IMR-90 (cell line): ENCODE data around the gene PNMA8C. TPM values are rescaled to one million over a fixed set of nuclear protein-coding genes. Genes with fewer than 3 reads are reported as not detected.

ENCODE experiments used
- ATAC-seq: fragments of 200-7000 bp; cut with Tn5 transposase; 2 replicates; pipeline ENCODE4 v1.9.1; 2020; ENCODE audit warnings: low read depth, mild to moderate bottlenecking, moderate library complexity
- BruUV-seq: library from RNA; stranded (reverse); fragments of 400-500 nt; replicated peaks from 2 replicates; lab custom pipeline; 2021; lab: Mats Ljungman, UMichigan
- CTCF ChIA-PET: fragments of 300-600 bp; formaldehyde crosslinking; extraction: SDS; loops from one replicate; lab custom pipeline; 2021; ENCODE audit warnings: antibody characterized with exemption; lab: Yijun Ruan, JAX
- POLR2A ChIA-PET: fragments of 300-600 bp; sonication (Branson Sonifier 250); formaldehyde crosslinking; loops from one replicate; lab custom pipeline; 2022; ENCODE audit warnings: antibody characterized with exemption; ENCODE audit not compliant: unreplicated experiment; lab: Charles Lee
- DNase-seq: peaks from one replicate; pipeline ENCODE4 v3.0.0; 2013
- H2AFZ ChIP-seq: replicated peaks from 2 replicates; pipeline ENCODE3; 2013; ENCODE audit warnings: low read length, mild to moderate bottlenecking; ENCODE audit not compliant: poor library complexity
- H2AK5ac ChIP-seq: 2 replicates; pipeline ENCODE4 v1.6.1; 2013; ENCODE audit warnings: low read depth, low read length, inconsistent platforms
- H2AK9ac ChIP-seq: replicated peaks from 2 replicates; pipeline ENCODE3; 2013; ENCODE audit warnings: mild to moderate bottlenecking, low read depth, low read length, moderate library complexity; ENCODE audit not compliant: poor library complexity
- H2BK120ac ChIP-seq: 2 replicates; pipeline ENCODE4 v1.6.1; 2013; ENCODE audit warnings: low read depth, low read length, inconsistent platforms
- H2BK15ac ChIP-seq: 3 replicates; pipeline ENCODE4 v1.6.1; 2013; ENCODE audit warnings: low read depth, low read length, inconsistent platforms
- H2BK20ac ChIP-seq: 2 replicates; pipeline ENCODE4 v1.6.1; 2013; ENCODE audit warnings: low read depth, mild to moderate bottlenecking, inconsistent platforms, low read length, moderate library complexity
- H2BK5ac ChIP-seq: 2 replicates; pipeline ENCODE4 v1.6.1; 2013; ENCODE audit warnings: mild to moderate bottlenecking, low read depth, low read length, inconsistent platforms; ENCODE audit not compliant: poor library complexity, severe bottlenecking
- H3K14ac ChIP-seq: replicated peaks from 2 replicates; pipeline ENCODE4 v1.6.1; 2013; ENCODE audit warnings: low read depth, low read length, inconsistent platforms
- H3K18ac ChIP-seq: 2 replicates; pipeline ENCODE4 v1.6.1; 2013; ENCODE audit warnings: low read depth, low read length, control low read depth
- H3K23ac ChIP-seq: 2 replicates; pipeline ENCODE4 v1.6.1; 2013; ENCODE audit warnings: low read depth, low read length, inconsistent platforms
- H3K27ac ChIP-seq: 2 replicates; pipeline ENCODE4 v1.5.1; 2013; ENCODE audit warnings: mild to moderate bottlenecking, control low read depth, low read length; ENCODE audit not compliant: insufficient read depth
- H3K27me3 ChIP-seq: 2 replicates; pipeline ENCODE4 v1.6.1; 2013; ENCODE audit warnings: low read length; ENCODE audit not compliant: control insufficient read depth, insufficient read depth
- H3K36me3 ChIP-seq: 2 replicates; pipeline ENCODE4 v1.6.1; 2013; ENCODE audit warnings: low read length, mixed read lengths; ENCODE audit not compliant: control insufficient read depth, insufficient read depth
- H3K4ac ChIP-seq: 2 replicates; pipeline ENCODE4 v1.6.1; 2013; ENCODE audit warnings: low read depth, low read length, inconsistent platforms
- H3K4me1 ChIP-seq: 2 replicates; pipeline ENCODE4 v1.6.1; 2013; ENCODE audit warnings: low read length, mixed read lengths; ENCODE audit not compliant: control insufficient read depth, insufficient read depth
- H3K4me2 ChIP-seq: 2 replicates; pipeline ENCODE4 v1.6.1; 2013; ENCODE audit warnings: low read depth, mild to moderate bottlenecking, control low read depth, low read length, moderate library complexity
- H3K4me3 ChIP-seq: 2 replicates; pipeline ENCODE4 v1.5.1; 2013; ENCODE audit warnings: low read depth, mild to moderate bottlenecking, control low read depth, low read length, moderate library complexity; ENCODE audit not compliant: insufficient read depth
- H3K56ac ChIP-seq: 2 replicates; pipeline ENCODE4 v1.6.1; 2013; ENCODE audit warnings: low read length, inconsistent platforms; ENCODE audit not compliant: insufficient read depth; ENCODE audit errors: extremely low read depth
- H3K79me1 ChIP-seq, 2 experiments: 2 replicates each; pipeline ENCODE4 v1.6.1; 2013; ENCODE audit warnings: low read length in 2 of 2, inconsistent platforms in 1 of 2, low read depth in 1 of 2
- H3K9ac ChIP-seq: 2 replicates; pipeline ENCODE4 v1.6.1; 2013; ENCODE audit warnings: low read depth, low read length, control low read depth
- H3K9me1 ChIP-seq: 2 replicates; pipeline ENCODE4 v1.6.1; 2013; ENCODE audit warnings: low read length, inconsistent platforms; ENCODE audit not compliant: insufficient read depth
- H3K9me3 ChIP-seq: 2 replicates; pipeline ENCODE4 v1.6.1; 2013; ENCODE audit warnings: low read length; ENCODE audit not compliant: control insufficient read depth, insufficient read depth
- H4K20me1 ChIP-seq: 2 replicates; pipeline ENCODE4 v1.6.1; 2013; ENCODE audit warnings: low read length, inconsistent platforms; ENCODE audit not compliant: insufficient read depth
- H4K5ac ChIP-seq: 2 replicates; pipeline ENCODE4 v1.6.1; 2013; ENCODE audit warnings: mild to moderate bottlenecking, low read depth, low read length, control low read depth
- H4K8ac ChIP-seq, 2 experiments: 2 replicates each; pipeline ENCODE4 v1.6.1; 2013; ENCODE audit warnings: low read depth in 2 of 2, low read length in 2 of 2, control low read depth in 1 of 2, inconsistent platforms in 1 of 2
- H4K91ac ChIP-seq: 2 replicates; pipeline ENCODE4 v1.6.1; 2013; ENCODE audit warnings: low read depth, low read length, inconsistent platforms; ENCODE audit not compliant: insufficient read depth
- BHLHE40 ChIP-seq: fragments of 150-350 bp; IDR thresholded peaks from 2 replicates; pipeline ENCODE4 v1.6.1; 2016; ENCODE audit warnings: mild to moderate bottlenecking, low read depth, low read length
- CEBPB ChIP-seq: IDR thresholded peaks from 2 replicates; pipeline ENCODE4 v1.6.1; 2012; ENCODE audit warnings: low read depth, low read length, improper control_type of control experiment
- CHD1 ChIP-seq: IDR thresholded peaks from 2 replicates; pipeline ENCODE4 v1.6.1; 2012; ENCODE audit warnings: low read depth, low read length, improper control_type of control experiment
- FOS ChIP-seq: fragments of 150-350 bp; IDR thresholded peaks from 2 replicates; pipeline ENCODE4 v1.6.1; 2016; ENCODE audit warnings: low read depth, low read length
- MAFK ChIP-seq: IDR thresholded peaks from 2 replicates; pipeline ENCODE4 v1.6.1; 2012; ENCODE audit warnings: low read depth, low read length, improper control_type of control experiment
- MXI1 ChIP-seq: IDR thresholded peaks from 2 replicates; pipeline ENCODE4 v1.6.1; 2012; ENCODE audit warnings: low read depth, mild to moderate bottlenecking, low read length, moderate library complexity, borderline replicate concordance
- NFE2L2 ChIP-seq: fragments of 150-350 bp; IDR thresholded peaks from 2 replicates; pipeline ENCODE4 v1.6.1; 2016; ENCODE audit warnings: low read depth, mild to moderate bottlenecking, low read length
- POLR2A ChIP-seq: IDR thresholded peaks from 2 replicates; pipeline ENCODE4 v1.6.1; 2012; ENCODE audit warnings: mild to moderate bottlenecking, low read depth, low read length
- RAD21 ChIP-seq: IDR thresholded peaks from 2 replicates; pipeline ENCODE4 v1.6.1; 2012; ENCODE audit warnings: low read length, improper control_type of control experiment
- RCOR1 ChIP-seq: IDR thresholded peaks from 2 replicates; pipeline ENCODE4 v1.6.1; 2012; ENCODE audit warnings: mild to moderate bottlenecking, low read length, improper control_type of control experiment; ENCODE audit not compliant: insufficient replicate concordance
- SMC3 ChIP-seq: fragments of 150-350 bp; IDR thresholded peaks from 2 replicates; pipeline ENCODE4 v1.6.1; 2016; ENCODE audit warnings: low read depth, mild to moderate bottlenecking, antibody characterized with exemption, low read length, moderate library complexity
- WGBS, 2 experiments: methylation state at CpG; one replicate each; pipeline versions ENCODE4 v1.1.5 to v1.1.7; 2013; ENCODE audit warnings: missing lambda C conversion rate in 2 of 2; ENCODE audit not compliant: insufficient read length in 1 of 2; ENCODE audit errors: extremely low coverage in 2 of 2; 5-methylcytosine and 5-hydroxymethylcytosine counted together
- dilution Hi-C: fragments of 300-500 bp; cut with HindIII; formaldehyde crosslinking; loops from one replicate; pipeline ENCODE4 v1.14.3; 2018; ENCODE audit warnings: low sequenced_read_pairs; ENCODE audit not compliant: unreplicated experiment
- in situ Hi-C: fragments of 300-500 bp; cut with MboI; formaldehyde crosslinking; loops from 3 replicates; pipeline ENCODE4 v1.14.3; 2019; ENCODE audit warnings: low sequenced_read_pairs, inconsistent platforms, mixed read lengths
- intact Hi-C: fragments of 100-400 bp; cut with micrococcal nuclease; formaldehyde crosslinking; loops from 2 replicates; pipeline ENCODE4 v1.10.0; 2022
- polyA plus RNA-seq, 3 experiments: library from polyadenylated mRNA; depleted of rRNA; stranded (reverse); fragments of >200 nt; gene quantifications; 2 replicates each; pipeline ENCODE4 v1.2.3, GENCODE V29; 2012; ENCODE audit warnings: low replicate concordance in 1 of 3
- total RNA-seq: library from RNA; depleted of rRNA; stranded (reverse); fragments of >200 nt; gene quantifications from 2 replicates; pipeline ENCODE4 v1.2.3, GENCODE V29; 2012
- TF ChIP-seq, protein P1 (sequence below): fragments of 150-350 bp; IDR thresholded peaks from 2 replicates; pipeline ENCODE4 v1.6.1; 2016; ENCODE audit warnings: low read depth, mild to moderate bottlenecking, low read length, moderate library complexity, borderline replicate concordance
- TF ChIP-seq, protein P2 (sequence below): conservative IDR thresholded peaks from 2 replicates; pipeline ENCODE4 v1.5.1; 2012; ENCODE audit warnings: mild to moderate bottlenecking, low read depth, low read length, improper control_type of control experiment
- TF ChIP-seq, protein P3 (sequence below): fragments of 150-350 bp; IDR thresholded peaks from 2 replicates; pipeline ENCODE4 v1.6.1; 2017; ENCODE audit warnings: mild to moderate bottlenecking, antibody characterized with exemption, low read length, low read depth

Gene PNMA8C
- total and polyA plus RNA-seq, 2 of the 4 experiments (the other 2 are of a cell fraction), result 0.09 to 0.18 TPM

DNA sequence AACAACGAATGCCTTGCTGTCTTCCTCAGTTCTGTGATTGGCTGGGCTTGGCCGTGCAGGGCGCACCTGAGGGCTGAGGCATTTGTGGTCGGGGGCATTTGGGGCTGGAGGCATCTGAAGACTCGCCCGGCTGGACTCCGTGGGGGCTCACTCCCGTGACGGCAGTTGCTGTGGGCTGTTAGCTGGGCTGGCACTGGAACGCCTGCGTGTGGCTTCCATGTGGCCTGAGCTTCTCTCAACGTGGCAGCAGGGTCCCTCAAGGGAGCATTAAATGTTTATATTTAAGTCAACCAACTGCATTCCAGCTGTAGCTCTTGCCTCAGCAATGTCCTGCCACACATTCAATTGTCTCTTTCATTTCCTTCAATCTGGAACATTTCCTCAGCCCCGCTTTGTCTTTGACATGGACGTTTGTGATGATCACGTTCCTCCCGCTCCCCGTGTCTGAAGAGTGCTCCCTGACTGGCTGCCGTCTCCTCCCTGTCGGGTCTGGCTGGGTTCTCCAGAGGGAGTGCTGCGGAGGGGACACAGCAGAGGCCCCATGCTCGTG lies 36.4 kb downstream of the PNMA8C start:
- peak overlapping the region; percentile 28 for H4K91ac ChIP-seq
- 5% methylated on average over 7 of the region's 21 CpGs; no CpG with 5 or more reads in 1 of the 2 experiments for WGBS, 2 experiments
- H3K4ac ChIP-seq, result peak overlapping the region; percentile 57
- H3K4me3 ChIP-seq, result no peak overlapping the region
- no peaks in the 10 kb centered on the region; the same call in 1 of the 2 replicates for H4K20me1 ChIP-seq
- peak overlapping the region; percentile 3; the same call in 1 of the 2 replicates for H3K18ac ChIP-seq
- DNase-seq (peak; percentile 63), ATAC-seq (peak; percentile 71)
- peak overlapping the region; percentile 63 for H3K27ac ChIP-seq
- H2AK5ac ChIP-seq, result peak overlapping the region; percentile 86
- intact Hi-C loops (no loop called here), in situ Hi-C loops (no loop called here), dilution Hi-C loops (no loop called here)
- ChIA-PET POLR2A (no interaction called here), CTCF (interaction anchor here (0.8 to 1.0 kb wide), 2 partner anchors 10 to 22 kb away, joined by 3 to 4 read pairs; no protein-coding TSS in a partner anchor)
- H3K4me2 ChIP-seq, result peak overlapping the region; percentile 65
- peak overlapping the region; percentile 23; the same call in 1 of the 2 replicates for H3K14ac ChIP-seq
- H3K27me3 ChIP-seq, result no peaks in the 10 kb centered on the region
- H4K8ac ChIP-seq, result peak overlapping the region in 1 of 2 experiments; percentile 79; a peak in 2 of 4 replicates
- peak overlapping the region; percentile 62 for H2AK9ac ChIP-seq
- peak overlapping the region; percentile 13; the same call in 1 of the 2 replicates for H2BK20ac ChIP-seq
- peaks cover 37% of the 10 kb centered on the region for H3K36me3 ChIP-seq
- H3K9me3 ChIP-seq, result peaks cover 6% of the 10 kb centered on the region
- H3K79me1 ChIP-seq, result 0 out of 4 replicates have a peak, but pooled peaks cover 0 to 9% of the 10 kb centered on the region in 2 experiments
- BruUV-seq, result no TSS peak
- H2BK120ac ChIP-seq, result peak overlapping the region; percentile 63
- peak overlapping the region; percentile 6; the same call in 1 of the 2 replicates for H3K23ac ChIP-seq
- H3K9ac ChIP-seq, result 0 out of 2 replicates have a peak overlapping the region, but pooled peaks have one; percentile 3
- 0 out of 2 replicates have a peak overlapping the region, but pooled peaks have one; percentile 6 for H4K5ac ChIP-seq
- peak overlapping the region; percentile 45; the same call in 1 of the 2 replicates for H3K56ac ChIP-seq
- H3K4me1 ChIP-seq, result peaks cover 15% of the 10 kb centered on the region
- no peak overlapping the region for H2BK15ac ChIP-seq
- peak overlapping the region; percentile 22 for H2BK5ac ChIP-seq
- peaks cover 13% of the 10 kb centered on the region for H3K9me1 ChIP-seq
- H2AFZ ChIP-seq, result peak overlapping the region; percentile 44
- TF ChIP-seq MAFK, result no peak
- TF ChIP-seq RCOR1, result no peak
- TF ChIP-seq CEBPB, result peak; percentile 18; the same call in 1 of the 2 replicates
- TF ChIP-seq CHD1, result no peak
- no peak for TF ChIP-seq POLR2A
- 0 out of 2 replicates have a peak, but pooled peaks have one; percentile 3 for TF ChIP-seq FOS
- TF ChIP-seq, protein P1, sequence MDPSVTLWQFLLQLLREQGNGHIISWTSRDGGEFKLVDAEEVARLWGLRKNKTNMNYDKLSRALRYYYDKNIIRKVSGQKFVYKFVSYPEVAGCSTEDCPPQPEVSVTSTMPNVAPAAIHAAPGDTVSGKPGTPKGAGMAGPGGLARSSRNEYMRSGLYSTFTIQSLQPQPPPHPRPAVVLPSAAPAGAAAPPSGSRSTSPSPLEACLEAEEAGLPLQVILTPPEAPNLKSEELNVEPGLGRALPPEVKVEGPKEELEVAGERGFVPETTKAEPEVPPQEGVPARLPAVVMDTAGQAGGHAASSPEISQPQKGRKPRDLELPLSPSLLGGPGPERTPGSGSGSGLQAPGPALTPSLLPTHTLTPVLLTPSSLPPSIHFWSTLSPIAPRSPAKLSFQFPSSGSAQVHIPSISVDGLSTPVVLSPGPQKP, result no peak
- TF ChIP-seq BHLHE40, result peak; percentile 71
- TF ChIP-seq NFE2L2, result no peak
- TF ChIP-seq, protein P2, sequence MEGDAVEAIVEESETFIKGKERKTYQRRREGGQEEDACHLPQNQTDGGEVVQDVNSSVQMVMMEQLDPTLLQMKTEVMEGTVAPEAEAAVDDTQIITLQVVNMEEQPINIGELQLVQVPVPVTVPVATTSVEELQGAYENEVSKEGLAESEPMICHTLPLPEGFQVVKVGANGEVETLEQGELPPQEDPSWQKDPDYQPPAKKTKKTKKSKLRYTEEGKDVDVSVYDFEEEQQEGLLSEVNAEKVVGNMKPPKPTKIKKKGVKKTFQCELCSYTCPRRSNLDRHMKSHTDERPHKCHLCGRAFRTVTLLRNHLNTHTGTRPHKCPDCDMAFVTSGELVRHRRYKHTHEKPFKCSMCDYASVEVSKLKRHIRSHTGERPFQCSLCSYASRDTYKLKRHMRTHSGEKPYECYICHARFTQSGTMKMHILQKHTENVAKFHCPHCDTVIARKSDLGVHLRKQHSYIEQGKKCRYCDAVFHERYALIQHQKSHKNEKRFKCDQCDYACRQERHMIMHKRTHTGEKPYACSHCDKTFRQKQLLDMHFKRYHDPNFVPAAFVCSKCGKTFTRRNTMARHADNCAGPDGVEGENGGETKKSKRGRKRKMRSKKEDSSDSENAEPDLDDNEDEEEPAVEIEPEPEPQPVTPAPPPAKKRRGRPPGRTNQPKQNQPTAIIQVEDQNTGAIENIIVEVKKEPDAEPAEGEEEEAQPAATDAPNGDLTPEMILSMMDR, result no peak
- TF ChIP-seq, protein P3, sequence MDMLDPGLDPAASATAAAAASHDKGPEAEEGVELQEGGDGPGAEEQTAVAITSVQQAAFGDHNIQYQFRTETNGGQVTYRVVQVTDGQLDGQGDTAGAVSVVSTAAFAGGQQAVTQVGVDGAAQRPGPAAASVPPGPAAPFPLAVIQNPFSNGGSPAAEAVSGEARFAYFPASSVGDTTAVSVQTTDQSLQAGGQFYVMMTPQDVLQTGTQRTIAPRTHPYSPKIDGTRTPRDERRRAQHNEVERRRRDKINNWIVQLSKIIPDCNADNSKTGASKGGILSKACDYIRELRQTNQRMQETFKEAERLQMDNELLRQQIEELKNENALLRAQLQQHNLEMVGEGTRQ, result peak; percentile 27; the same call in 1 of the 2 replicates
- no peak for TF ChIP-seq RAD21
- no peak for TF ChIP-seq SMC3
- TF ChIP-seq MXI1, result peak; percentile 63; the same call in 1 of the 2 replicates
